HAP-1 (cell line): ENCODE data around the gene SLC6A6.

Experiments
- DNase-seq, 2 experiments: peaks; one replicate each; pipeline ENCODE4 v3.0.0-alpha.2; 2016 to 2020; ENCODE audit warnings: low spot score in 2 of 2
- H3K27me3 ChIP-seq: fragments of 250-450 bp; sonication (Bioruptor Pico); 2 replicates; pipeline ENCODE4 v1.5.1; 2020; ENCODE audit warnings: low read depth, mild to moderate bottlenecking, moderate library complexity
- H3K36me3 ChIP-seq: fragments of 250-450 bp; sonication (Bioruptor Pico); replicated peaks from 2 replicates; pipeline ENCODE4 v1.5.1; 2020; ENCODE audit warnings: mild to moderate bottlenecking
- H3K4me1 ChIP-seq: fragments of 250-450 bp; sonication (Bioruptor Pico); 2 replicates; pipeline ENCODE4 v1.5.1; 2020; ENCODE audit warnings: mild to moderate bottlenecking
- H3K4me3 ChIP-seq: fragments of 250-450 bp; sonication (Bioruptor Pico); 2 replicates; pipeline ENCODE4 v1.5.1; 2020; ENCODE audit warnings: mild to moderate bottlenecking, moderate library complexity
- H3K9me3 ChIP-seq: fragments of 250-450 bp; sonication (Bioruptor Pico); 2 replicates; pipeline ENCODE4 v1.5.1; 2020; ENCODE audit warnings: mild to moderate bottlenecking, moderate library complexity
- in situ Hi-C: fragments of 300-500 bp; cut with MboI; formaldehyde crosslinking; loops from 3 replicates; pipeline ENCODE4 v1.14.3; 2020; ENCODE audit warnings: low sequenced_read_pairs, inconsistent platforms, mixed read lengths

The SLC6A6 gene

GRCh38 chr3:14477311-14477935 lies 75.0 kb downstream of the SLC6A6 start:
- DNase-seq = no peak
- Histone ChIP-seq H3K4me3 (no peak overlapping the region), H3K27me3 (no peaks in the 10 kb centered on the region), H3K36me3 (peaks cover 8% of the 10 kb centered on the region), H3K9me3 (no peaks in the 10 kb centered on the region), H3K4me1 (peaks cover 7% of the 10 kb centered on the region)
- in situ Hi-C loops = no loop called here

GRCh38 chr3:14478956-14479550 lies 76.6 kb downstream of the SLC6A6 start:
- Histone ChIP-seq H3K36me3 (peaks cover 18% of the 10 kb centered on the region), H3K9me3 (no peaks in the 10 kb centered on the region), H3K4me3 (no peak overlapping the region), H3K4me1 (peaks cover 7% of the 10 kb centered on the region), H3K27me3 (no peaks in the 10 kb centered on the region)
- in situ Hi-C loops = no loop called here
- no peak for DNase-seq

- H3K27me3 ChIP-seq = no peaks in the 10 kb centered on the region
- H3K9me3 ChIP-seq = no peaks in the 10 kb centered on the region
- in situ Hi-C loops = no loop called here
- peaks cover 18% of the 10 kb centered on the region for H3K36me3 ChIP-seq
- peaks cover 7% of the 10 kb centered on the region for H3K4me1 ChIP-seq
- H3K4me3 ChIP-seq = no peak overlapping the region
- DNase-seq = no peak
These were observed 77.2 kb downstream of the SLC6A6 start for GRCh38 chr3:14479591-14479990.

GRCh38 chr3:14480207-14481017 lies 78.0 kb downstream of the SLC6A6 start:
- in situ Hi-C loops = no loop called here
- no peak for DNase-seq
- Histone ChIP-seq H3K9me3 (no peaks in the 10 kb centered on the region), H3K27me3 (no peaks in the 10 kb centered on the region), H3K4me3 (no peak overlapping the region), H3K4me1 (peaks cover 7% of the 10 kb centered on the region), H3K36me3 (peaks cover 18% of the 10 kb centered on the region)

- in situ Hi-C loops = no loop called here
- no peak for DNase-seq
- Histone ChIP-seq H3K4me1 (peaks cover 7% of the 10 kb centered on the region), H3K9me3 (no peaks in the 10 kb centered on the region), H3K4me3 (no peak overlapping the region), H3K36me3 (peaks cover 18% of the 10 kb centered on the region), H3K27me3 (no peaks in the 10 kb centered on the region)
These were observed 78.7 kb downstream of the SLC6A6 start for GRCh38 chr3:14481018-14481645.

- H3K4me1 ChIP-seq = peaks cover 7% of the 10 kb centered on the region
- H3K36me3 ChIP-seq = peaks cover 18% of the 10 kb centered on the region
- in situ Hi-C loops = no loop called here
- H3K9me3 ChIP-seq = no peaks in the 10 kb centered on the region
- DNase-seq = no peak
- no peak overlapping the region for H3K4me3 ChIP-seq
- H3K27me3 ChIP-seq = no peaks in the 10 kb centered on the region
These were observed 79.2 kb downstream of the SLC6A6 start for GRCh38 chr3:14481646-14482036.

GRCh38 chr3:14482271-14482721 lies 79.9 kb downstream of the SLC6A6 start:
- Histone ChIP-seq H3K9me3 (no peaks in the 10 kb centered on the region), H3K36me3 (peaks cover 18% of the 10 kb centered on the region), H3K27me3 (no peaks in the 10 kb centered on the region), H3K4me3 (no peak overlapping the region), H3K4me1 (peaks cover 7% of the 10 kb centered on the region)
- in situ Hi-C loops = no loop called here
- DNase-seq = peak; percentile 21 to 40

- H3K4me1 ChIP-seq = peaks cover 7% of the 10 kb centered on the region
- in situ Hi-C loops = no loop called here
- H3K4me3 ChIP-seq = no peak overlapping the region
- no peak for DNase-seq
- no peaks in the 10 kb centered on the region for H3K9me3 ChIP-seq
- H3K36me3 ChIP-seq = peaks cover 18% of the 10 kb centered on the region
- H3K27me3 ChIP-seq = no peaks in the 10 kb centered on the region
These were observed 80.9 kb downstream of the SLC6A6 start for GRCh38 chr3:14483286-14483685.

- peaks cover 18% of the 10 kb centered on the region for H3K36me3 ChIP-seq
- no peak overlapping the region for H3K4me3 ChIP-seq
- H3K4me1 ChIP-seq = peaks cover 7% of the 10 kb centered on the region
- H3K9me3 ChIP-seq = no peaks in the 10 kb centered on the region
- in situ Hi-C loops = no loop called here
- H3K27me3 ChIP-seq = no peaks in the 10 kb centered on the region
- no peak for DNase-seq
These were observed 82.3 kb downstream of the SLC6A6 start for GRCh38 chr3:14484741-14485140.

GRCh38 chr3:14485981-14486380 lies 83.6 kb downstream of the SLC6A6 start:
- in situ Hi-C loops = no loop called here
- no peaks in the 10 kb centered on the region for H3K9me3 ChIP-seq
- no peak for DNase-seq
- H3K27me3 ChIP-seq = no peaks in the 10 kb centered on the region
- peaks cover 15% of the 10 kb centered on the region for H3K36me3 ChIP-seq
- peaks cover 7% of the 10 kb centered on the region for H3K4me1 ChIP-seq
- no peak overlapping the region for H3K4me3 ChIP-seq

- H3K9me3 ChIP-seq = no peaks in the 10 kb centered on the region
- in situ Hi-C loops = no loop called here
- peaks cover 11% of the 10 kb centered on the region for H3K36me3 ChIP-seq
- no peaks in the 10 kb centered on the region for H3K27me3 ChIP-seq
- DNase-seq = no peak
- no peak overlapping the region for H3K4me3 ChIP-seq
- peaks cover 7% of the 10 kb centered on the region for H3K4me1 ChIP-seq
These were observed 84.1 kb downstream of the SLC6A6 start for GRCh38 chr3:14486460-14486859.

GRCh38 chr3:14487086-14487485 lies 84.7 kb downstream of the SLC6A6 start:
- no peak for DNase-seq
- no peaks in the 10 kb centered on the region for H3K27me3 ChIP-seq
- H3K9me3 ChIP-seq = no peaks in the 10 kb centered on the region
- no peak overlapping the region for H3K4me3 ChIP-seq
- peaks cover 11% of the 10 kb centered on the region for H3K36me3 ChIP-seq
- H3K4me1 ChIP-seq = peaks cover 2% of the 10 kb centered on the region
- in situ Hi-C loops = no loop called here

- Histone ChIP-seq H3K36me3 (peaks cover 8% of the 10 kb centered on the region), H3K27me3 (no peaks in the 10 kb centered on the region), H3K4me1 (no peaks in the 10 kb centered on the region), H3K9me3 (no peaks in the 10 kb centered on the region), H3K4me3 (no peak overlapping the region)
- in situ Hi-C loops = no loop called here
- no peak for DNase-seq
These were observed 85.4 kb downstream of the SLC6A6 start for GRCh38 chr3:14487821-14488220.
